GM19099 (cell line): ENCODE results near the gene TDRD3.

ENCODE experiments used
- POLR2A ChIP-seq: IDR thresholded peaks from 3 replicates; pipeline ENCODE4 v1.6.1; 2011; ENCODE audit warnings: low read depth; ENCODE audit not compliant: insufficient read length; ENCODE audit errors: extremely low read depth

The TDRD3 gene

GRCh38 chr13:60386250-60386649 is 10.8 kb upstream of the TDRD3 start:
- TF ChIP-seq POLR2A: no peak

DNA sequence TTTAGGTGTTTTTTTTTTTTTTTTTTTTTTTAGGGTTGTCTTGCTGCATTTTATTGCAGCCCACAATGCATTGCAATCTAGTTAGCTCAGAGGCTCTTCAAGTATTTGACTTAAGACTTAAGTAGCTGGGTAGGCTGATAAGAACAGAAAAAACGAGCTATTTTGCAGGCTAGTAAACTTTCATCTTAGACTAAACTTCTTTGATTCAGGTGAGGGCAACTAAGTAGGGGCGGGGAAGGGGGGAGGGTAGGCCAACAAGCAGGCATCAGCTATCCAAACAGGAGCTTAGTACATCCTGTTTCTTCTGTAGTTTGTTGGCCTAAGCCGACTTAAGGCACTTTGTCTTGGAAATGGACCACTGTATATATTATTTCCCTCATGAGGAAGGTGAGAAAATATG is 4.9 kb upstream of the TDRD3 start:
- no peak for TF ChIP-seq POLR2A

GRCh38 chr13:60395971-60396782 is 843 bp upstream of the TDRD3 start:
- peak; percentile 81 for TF ChIP-seq POLR2A

DNA sequence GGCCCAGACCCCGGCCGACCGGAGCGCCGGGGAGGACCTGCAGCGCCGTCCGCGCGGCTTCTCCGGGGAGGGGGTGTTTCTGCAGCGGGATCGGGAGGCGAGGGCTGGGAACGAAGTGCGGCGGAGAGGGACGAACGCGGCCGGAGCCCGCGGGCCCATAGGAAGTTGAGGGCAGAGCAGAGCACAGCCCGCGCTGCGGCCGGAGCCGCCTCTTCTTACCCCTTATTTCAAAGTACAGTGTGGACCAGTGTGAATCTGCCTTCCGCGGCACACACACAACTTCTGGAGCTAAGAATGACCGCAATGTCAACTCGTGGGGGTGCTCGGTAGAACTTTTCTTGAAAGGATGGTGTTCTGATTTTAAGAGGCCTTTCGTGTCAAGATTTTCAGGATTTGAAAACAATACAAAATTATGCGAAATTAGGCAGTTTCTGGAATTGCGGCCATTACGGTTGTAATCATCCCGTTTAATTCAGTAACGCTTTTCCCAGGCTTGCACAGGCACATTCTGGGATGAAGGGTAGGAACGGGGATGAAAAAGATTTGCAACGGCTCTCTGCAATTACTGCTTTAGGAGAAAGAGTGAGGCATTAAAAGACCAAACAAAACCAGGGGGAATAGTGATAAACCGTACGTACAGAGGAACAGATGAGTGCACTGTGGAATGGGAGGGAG is 821 bp downstream of the TDRD3 start:
- TF ChIP-seq POLR2A: no peak

DNA sequence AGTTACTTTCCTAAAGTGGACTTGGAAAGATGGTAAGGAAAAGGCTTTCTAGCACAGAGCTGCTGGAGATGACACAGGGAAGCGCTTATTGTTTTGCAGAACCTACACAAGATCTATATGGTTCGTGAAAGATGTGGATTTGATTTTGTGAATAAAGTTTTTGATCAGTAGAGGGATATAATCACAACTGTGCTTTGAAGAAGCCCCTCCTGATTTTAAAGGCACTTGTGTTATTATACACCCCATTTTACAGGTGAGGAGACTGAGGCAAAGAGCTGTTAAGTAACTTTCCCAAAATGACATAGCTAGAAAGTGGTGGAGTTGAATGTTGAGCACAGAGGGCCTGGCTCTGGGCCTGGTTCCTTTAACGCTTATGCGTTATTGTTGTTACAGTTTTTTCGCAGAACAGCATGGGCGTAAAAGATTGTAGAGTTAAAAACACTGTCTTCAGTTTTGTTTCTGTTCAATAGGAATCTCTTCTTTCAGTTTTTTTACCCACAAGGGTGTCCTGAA is 1.4 kb downstream of the TDRD3 start:
- no peak for TF ChIP-seq POLR2A

- no peak for TF ChIP-seq POLR2A
Measured at GRCh38 chr13:60398907-60399589, 2.0 kb downstream of the TDRD3 start.

DNA sequence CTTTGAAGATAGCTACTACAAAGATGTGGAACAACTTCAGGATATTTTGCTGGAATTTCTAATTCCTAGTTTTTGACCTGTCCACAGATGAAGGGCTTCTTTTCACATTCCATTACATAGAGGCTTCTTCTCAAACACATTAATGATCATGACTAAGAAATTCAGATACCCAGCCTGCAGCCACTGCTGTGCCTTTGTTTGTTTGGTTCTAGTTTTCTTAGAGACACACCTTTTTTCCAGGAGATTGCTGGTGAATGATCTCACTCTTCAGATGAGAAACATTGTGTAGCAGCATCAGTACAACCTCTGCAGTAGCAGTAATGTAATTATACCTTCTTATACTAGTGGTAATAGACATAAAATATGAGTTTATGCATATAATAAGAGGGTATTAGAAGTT is 5.0 kb downstream of the TDRD3 start:
- TF ChIP-seq POLR2A: no peak

- no peak for TF ChIP-seq POLR2A
Measured at GRCh38 chr13:60407095-60407494, 10.1 kb downstream of the TDRD3 start.

- TF ChIP-seq POLR2A: no peak
Measured at GRCh38 chr13:60410299-60410698, 13.3 kb downstream of the TDRD3 start.

DNA sequence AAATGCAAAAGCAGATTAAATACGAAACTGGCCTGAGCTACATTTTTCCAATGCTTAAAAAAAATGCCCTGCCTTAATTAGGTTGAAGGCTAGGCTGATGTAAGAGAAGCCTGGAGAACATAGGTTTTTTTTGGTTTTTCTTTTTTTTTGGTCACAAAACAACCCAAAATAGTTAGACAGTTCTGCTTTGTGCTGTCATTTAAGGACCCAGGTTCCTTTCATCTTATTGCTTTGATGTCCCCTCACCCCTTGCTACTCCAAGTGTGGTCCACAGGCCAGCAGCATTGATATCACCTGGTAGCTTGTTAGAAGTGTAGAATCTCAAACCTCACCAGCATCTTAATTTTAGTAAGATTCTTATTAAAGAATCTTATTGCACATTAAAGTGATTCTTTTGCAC is 14.4 kb downstream of the TDRD3 start:
- TF ChIP-seq POLR2A: no peak

- TF ChIP-seq POLR2A: no peak
Measured at GRCh38 chr13:60411983-60412382, 15.0 kb downstream of the TDRD3 start.

DNA sequence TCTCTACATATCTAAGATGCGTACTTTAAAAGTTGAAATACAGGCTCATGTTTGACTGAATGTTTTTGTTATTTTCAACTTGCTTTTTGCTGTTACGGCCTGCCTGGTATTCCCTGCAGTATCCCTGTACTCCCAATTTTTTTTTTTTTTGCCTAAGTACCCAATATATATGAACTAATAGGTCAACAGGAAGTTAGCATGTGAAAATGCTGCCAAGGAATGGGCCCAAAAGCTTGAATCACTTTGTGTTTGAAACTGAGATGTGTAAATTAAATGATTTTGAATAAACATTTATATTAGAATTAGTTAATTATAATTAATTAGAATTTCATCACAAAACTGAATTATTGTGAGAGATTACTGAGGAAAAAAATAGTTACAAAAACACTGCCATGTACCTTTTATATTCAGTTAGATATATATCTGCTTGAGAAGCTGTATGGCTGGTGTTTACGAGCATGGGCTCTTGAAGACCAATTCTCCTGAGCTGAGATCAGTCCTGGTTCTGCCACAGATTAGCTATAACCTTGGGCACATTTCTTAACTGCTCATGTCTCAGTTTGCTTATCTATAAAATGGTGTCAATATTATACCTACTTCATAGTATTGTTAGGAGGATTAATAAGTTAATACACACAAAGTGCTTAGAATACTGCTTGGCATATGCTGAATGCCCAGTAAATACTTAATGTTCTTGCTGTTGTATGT is 16.0 kb downstream of the TDRD3 start:
- no peak for TF ChIP-seq POLR2A

DNA sequence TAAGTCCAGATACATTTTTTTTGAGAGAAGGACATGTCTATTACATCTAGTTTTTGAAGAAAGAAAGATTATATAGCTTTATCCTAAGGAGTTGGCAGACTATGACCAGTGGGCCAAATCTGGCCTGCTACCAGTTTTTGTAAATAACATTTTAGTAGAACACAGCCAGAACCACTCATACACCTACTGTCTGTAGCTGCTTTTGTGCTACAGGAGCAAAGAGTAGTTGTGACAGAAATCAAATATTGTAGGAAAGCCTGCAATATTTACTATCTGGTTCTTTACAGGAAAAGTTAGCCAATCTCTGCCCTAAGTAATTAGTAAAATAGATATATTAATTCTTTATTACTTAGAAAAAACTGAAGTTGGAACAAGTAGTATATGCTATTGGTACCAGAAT is 17.2 kb downstream of the TDRD3 start:
- TF ChIP-seq POLR2A: no peak

DNA sequence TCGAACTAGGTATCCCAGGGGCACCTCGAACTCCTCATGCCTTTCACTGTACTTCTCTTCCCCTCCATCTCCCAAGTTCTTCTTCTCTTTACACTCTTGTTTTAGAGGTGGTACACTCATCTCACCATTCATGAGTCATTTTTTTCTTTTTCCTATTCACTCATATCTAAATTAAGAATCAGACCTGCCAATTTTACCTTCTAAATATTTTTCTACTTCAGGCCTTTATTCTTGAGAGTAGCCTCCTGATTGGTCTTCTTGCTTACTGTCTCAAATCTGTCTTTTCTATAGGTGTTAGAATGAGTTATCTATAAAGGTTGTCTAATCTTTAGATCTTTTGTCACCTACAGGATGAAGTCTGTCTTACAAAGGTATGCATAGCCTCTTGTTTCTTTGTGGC is 20.7 kb downstream of the TDRD3 start:
- no peak for TF ChIP-seq POLR2A

GRCh38 chr13:60418954-60419353 is 21.9 kb downstream of the TDRD3 start:
- no peak for TF ChIP-seq POLR2A

- TF ChIP-seq POLR2A: no peak
Measured at GRCh38 chr13:60425332-60425731, 28.3 kb downstream of the TDRD3 start.

- no peak for TF ChIP-seq POLR2A
Measured at GRCh38 chr13:60426075-60426474, 29.1 kb downstream of the TDRD3 start.
